ENCODE results near the gene CTNND2. TPM values are rescaled to one million over a fixed set of nuclear protein-coding genes. Genes with fewer than 3 reads are reported as not detected.

The CTNND2 gene
- total and polyA plus RNA-seq, 9 of the 15 experiments (the other 6 are each of a cell fraction or from before 2014, with no cell fraction given): 0.03 to 0.35 TPM; not detected in 7

- Histone ChIP-seq H3K9me1 (ENCODE audit: control insufficient read depth, insufficient read depth, low read length) (no peaks in the 10 kb centered on the region), H3K27ac (ENCODE audit: extremely low read depth, low read depth, low read length) (no peak overlapping the region), H3K27me3 (ENCODE audit: control insufficient read depth in 2 of 2, insufficient read depth in 2 of 2, low read length in 2 of 2) (no peaks in the 10 kb centered on the region), H4K20me1 (replicated peaks; ENCODE audit: control insufficient read depth, insufficient read depth, low read length) (no peaks in the 10 kb centered on the region), H3K4me3 (no peak overlapping the region), H3K4me1 (replicated peaks in 1 of 2; ENCODE audit: control insufficient read depth in 2 of 2, insufficient read depth in 2 of 2, low read length in 2 of 2) (no peaks in the 10 kb centered on the region), H3K4me2 (ENCODE audit: insufficient read depth, low read length) (no peak overlapping the region), H2AFZ (ENCODE audit: low read depth, low read length) (no peak overlapping the region), H3K79me2 (ENCODE audit: control insufficient read depth, insufficient read depth, low read length) (no peaks in the 10 kb centered on the region), H3K9ac (ENCODE audit: insufficient read depth in 1 of 2, low read depth in 2 of 2, low read length in 2 of 2) (no peak overlapping the region), H3K9me3 (replicated peaks; ENCODE audit: control insufficient read depth, insufficient read depth, low read depth, low read length) (no peaks in the 10 kb centered on the region), H3K36me3 (ENCODE audit: control insufficient read depth, insufficient read depth, low read length) (no peaks in the 10 kb centered on the region)
- CTCF ChIA-PET (ENCODE audit: low intra/inter-chr PET ratio): no interaction called here
- no TSS peak for BruUV-seq (replicated peaks)
- ATAC-seq: no peak
- no peak for FAIRE-seq
- 0% methylated on average over 3 of the region's 3 CpGs for WGBS (ENCODE audit: insufficient coverage, low coverage, missing lambda C conversion rate)
- DNase-seq (ENCODE audit: extremely low read depth in 1 of 4, low spot score in 3 of 4): no peak
- in situ Hi-C loops (cut with MboI) (no loop called here), intact Hi-C loops (cut with micrococcal nuclease) (no loop called here)
- TF ChIP-seq KLF6 (CRISPR knock-in tag; IDR thresholded peaks at IDR 0.05; ENCODE audit: borderline replicate concordance) (no peak), FOXM1 (IDR thresholded peaks at IDR 0.05; ENCODE audit: low read depth) (no peak), FOXM1 (CRISPR knock-in tag; IDR thresholded peaks at IDR 0.05; ENCODE audit: low read depth) (no peak), ZFP1 (CRISPR knock-in tag; IDR thresholded peaks at IDR 0.05) (no peak), ARID3B (CRISPR knock-in tag; IDR thresholded peaks at IDR 0.05; ENCODE audit: borderline replicate concordance) (no peak), ZEB2 (IDR thresholded peaks at IDR 0.05) (no peak), PHF21A (IDR thresholded peaks at IDR 0.05; ENCODE audit: borderline replicate concordance, low read depth) (no peak), PPARD (CRISPR knock-in tag; IDR thresholded peaks at IDR 0.05) (no peak), ZNF583 (CRISPR knock-in tag; IDR thresholded peaks at IDR 0.05) (no peak), GTF2A2 (tag; IDR thresholded peaks at IDR 0.05) (no peak), CBX3 (IDR thresholded peaks at IDR 0.05; ENCODE audit: borderline replicate concordance in 1 of 2, low read length in 2 of 2) (no peak)
- POLR2A ChIA-PET: interaction anchor here (0.6 kb wide), 1 partner anchor 13 kb away, joined by 3 read pairs; no protein-coding TSS in a partner anchor
Observed at GRCh38 chr5:11212706-11213105, 691.5 kb downstream of the CTNND2 start.

Measured in K562 (cell line).